SU-DHL-6 (cell line): ENCODE results near the gene IFIT5.

ENCODE experiments used
- H2AFZ ChIP-seq: fragments of 200-600 bp; sonication (generic); 2 replicates; pipeline ENCODE4 v1.6.1; 2014; ENCODE audit warnings: low read depth, mild to moderate bottlenecking, moderate library complexity, mixed read lengths, antibody characterized with exemption, low read length; ENCODE audit not compliant: severe bottlenecking
- H3F3A ChIP-seq: fragments of 200-600 bp; shearing (Covaris generic); 2 replicates; pipeline ENCODE4 v1.6.0; 2016; ENCODE audit warnings: antibody characterized with exemption, mild to moderate bottlenecking; ENCODE audit not compliant: insufficient read depth
- H3K27ac ChIP-seq: fragments of 200-600 bp; sonication (generic); 2 replicates; pipeline ENCODE4 v1.5.1; 2016; ENCODE audit warnings: low read depth, mild to moderate bottlenecking, low read length, moderate library complexity, mixed read lengths
- H3K27me3 ChIP-seq: fragments of 200-600 bp; sonication (generic), shearing (Covaris generic); 2 replicates; pipeline ENCODE4 v1.6.0; 2014; ENCODE audit warnings: mild to moderate bottlenecking, low read length
- H3K36me3 ChIP-seq: fragments of 200-600 bp; sonication (generic); 2 replicates; pipeline ENCODE4 v1.6.1; 2014; ENCODE audit warnings: mild to moderate bottlenecking, low read length, mixed read lengths
- H3K4me2 ChIP-seq: fragments of 300-600, 200-600 bp; shearing (Covaris generic), sonication (generic); 2 replicates; pipeline ENCODE4 v1.6.0; 2014; ENCODE audit warnings: low read length, low read depth, mild to moderate bottlenecking; ENCODE audit not compliant: poor library complexity, severe bottlenecking
- H3K4me3 ChIP-seq: fragments of 200-600 bp; sonication (generic); 2 replicates; pipeline ENCODE4 v1.5.1; 2014; ENCODE audit warnings: antibody characterized with exemption, low read length, mild to moderate bottlenecking, mixed read lengths; ENCODE audit not compliant: insufficient read depth, poor library complexity, severe bottlenecking
- H3K79me2 ChIP-seq: fragments of 200-600 bp; sonication (generic); 2 replicates; pipeline ENCODE4 v1.6.1; 2014; ENCODE audit warnings: mild to moderate bottlenecking, low read length, moderate library complexity; ENCODE audit not compliant: insufficient read depth
- H3K9ac ChIP-seq: fragments of 200-600 bp; sonication (generic); 2 replicates; pipeline ENCODE4 v1.7.0; 2014; ENCODE audit warnings: mild to moderate bottlenecking, low read length
- H3K9me2 ChIP-seq: fragments of 200-600 bp; sonication (generic); replicated peaks from 2 replicates; pipeline ENCODE4 v1.6.1; 2014; ENCODE audit warnings: low read length; ENCODE audit not compliant: insufficient read depth
- H3K9me3 ChIP-seq: fragments of 200-600 bp; sonication (generic); 2 replicates; pipeline ENCODE4 v1.6.1; 2014; ENCODE audit warnings: low read length, mixed read lengths; ENCODE audit not compliant: insufficient read depth
- H4K20me1 ChIP-seq: fragments of 200-600 bp; sonication (generic); 2 replicates; pipeline ENCODE4 v1.6.1; 2014; ENCODE audit warnings: low read depth, mild to moderate bottlenecking, antibody characterized with exemption, low read length, moderate library complexity, mixed read lengths
- CTCF ChIP-seq: fragments of 200-600 bp; sonication (generic); IDR thresholded peaks from one replicate; pipeline ENCODE4 v1.5.1; 2017; ENCODE audit warnings: antibody characterized with exemption, mild to moderate bottlenecking, low read length, moderate library complexity; ENCODE audit not compliant: insufficient read depth, poor library complexity, severe bottlenecking
- EZH2phosphoT487 ChIP-seq: fragments of 200-600 bp; sonication (generic), shearing (Covaris generic); conservative IDR thresholded peaks from 2 replicates; pipeline ENCODE4 v1.6.1; 2018; ENCODE audit warnings: mild to moderate bottlenecking, antibody characterized with exemption, low read length, moderate library complexity, mixed read lengths

IFIT5 gene

GRCh38 chr10:89463846-89464537 is 49.6 kb downstream of the IFIT5 start:
- Histone ChIP-seq H3K27me3 (no peaks in the 10 kb centered on the region), H3K9me2 (no peaks in the 10 kb centered on the region), H3K9ac (no peak overlapping the region), H3K4me3 (no peak overlapping the region), H3K4me2 (no peak overlapping the region), H2AFZ (no peak overlapping the region), H4K20me1 (no peaks in the 10 kb centered on the region), H3K27ac (no peak overlapping the region), H3K9me3 (no peaks in the 10 kb centered on the region), H3K36me3 (no peaks in the 10 kb centered on the region), H3K79me2 (no peaks in the 10 kb centered on the region), H3F3A (no peaks in the 10 kb centered on the region)
- no peak for TF ChIP-seq EZH2phosphoT487

- no peak overlapping the region for H2AFZ ChIP-seq
- H3K27me3 ChIP-seq: no peaks in the 10 kb centered on the region
- H3K9me2 ChIP-seq: no peaks in the 10 kb centered on the region
- H3K9me3 ChIP-seq: no peaks in the 10 kb centered on the region
- H3K36me3 ChIP-seq: no peaks in the 10 kb centered on the region
- H3F3A ChIP-seq: no peaks in the 10 kb centered on the region
- H3K27ac ChIP-seq: no peak overlapping the region
- H3K4me2 ChIP-seq: no peak overlapping the region
- no peak overlapping the region for H3K9ac ChIP-seq
- TF ChIP-seq CTCF (no peak), EZH2phosphoT487 (no peak)
- no peak overlapping the region for H3K4me3 ChIP-seq
- H4K20me1 ChIP-seq: no peaks in the 10 kb centered on the region
- H3K79me2 ChIP-seq: no peaks in the 10 kb centered on the region
Measured at GRCh38 chr10:89465196-89465595, 50.8 kb downstream of the IFIT5 start.

GRCh38 chr10:89466599-89467035 is 52.2 kb downstream of the IFIT5 start:
- Histone ChIP-seq H3K4me2 (no peak overlapping the region), H3K9me2 (no peaks in the 10 kb centered on the region), H3K36me3 (no peaks in the 10 kb centered on the region), H4K20me1 (no peaks in the 10 kb centered on the region), H3K27ac (no peak overlapping the region), H3F3A (no peaks in the 10 kb centered on the region), H3K9ac (no peak overlapping the region), H3K79me2 (no peaks in the 10 kb centered on the region), H3K4me3 (no peak overlapping the region), H3K9me3 (no peaks in the 10 kb centered on the region), H2AFZ (no peak overlapping the region), H3K27me3 (no peaks in the 10 kb centered on the region)
- TF ChIP-seq CTCF (no peak), EZH2phosphoT487 (no peak)

- H3K36me3 ChIP-seq: no peaks in the 10 kb centered on the region
- H3F3A ChIP-seq: no peaks in the 10 kb centered on the region
Measured at GRCh38 chr10:89468191-89468965, 54.0 kb downstream of the IFIT5 start.

More at GRCh38 chr10:89468191-89468965, 54.0 kb downstream of the IFIT5 start:
- Histone ChIP-seq H4K20me1 (no peaks in the 10 kb centered on the region), H3K9me2 (no peaks in the 10 kb centered on the region), H3K27me3 (no peaks in the 10 kb centered on the region), H2AFZ (no peak overlapping the region), H3K9me3 (no peaks in the 10 kb centered on the region), H3K4me3 (no peak overlapping the region), H3K4me2 (no peak overlapping the region), H3K27ac (no peak overlapping the region), H3K79me2 (no peaks in the 10 kb centered on the region), H3K9ac (no peak overlapping the region)
- TF ChIP-seq CTCF (no peak), EZH2phosphoT487 (no peak)
